Sigmoid colon (tissue), 4 donors: ENCODE results near the gene PLTP.

Experiments
- POLR2A ChIP-seq, 2 donors: fragments of 450-650 bp; IDR thresholded peaks; one replicate each; pipeline ENCODE4 v1.6.1; 2016; ENCODE audit warnings: antibody characterized with exemption in 2 of 2, mild to moderate bottlenecking in 2 of 2, moderate library complexity in 2 of 2
- POLR2AphosphoS5 ChIP-seq, 4 donors: sonication (generic); formaldehyde crosslinking; IDR thresholded peaks; one replicate each; pipeline ENCODE4 v1.6.1; 2017; ENCODE audit warnings: antibody characterized with exemption in 4 of 4
- TF ChIP-seq, protein P1 (sequence below), 4 experiments: fragments of 450-650 bp in 3 of 4; fragments of 200-600 bp in 1 of 4; IDR thresholded peaks; one replicate each; pipeline ENCODE4 v1.5.1; 2016 to 2019; ENCODE audit warnings: antibody characterized with exemption in 4 of 4, mild to moderate bottlenecking in 3 of 4, moderate library complexity in 2 of 4

DNA sequence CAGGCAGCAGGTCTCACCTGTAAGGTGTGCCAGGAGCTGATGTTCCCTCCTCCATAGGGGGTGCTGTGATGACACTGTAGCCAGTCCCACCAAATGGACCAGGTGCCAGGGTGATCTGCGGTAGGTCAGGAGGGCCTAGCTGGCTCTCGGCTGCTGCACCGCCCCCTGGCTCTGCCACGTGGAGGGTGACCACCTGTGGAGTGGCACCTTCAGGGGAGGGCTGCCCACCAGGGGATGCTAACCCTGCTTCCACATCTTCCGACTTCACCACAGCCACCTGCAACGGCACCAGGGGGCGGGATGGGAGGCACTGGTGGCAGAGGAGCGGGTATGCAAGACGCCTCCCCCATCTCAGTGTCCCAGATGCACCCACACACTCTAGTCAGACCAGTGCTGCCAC lies 41.7 kb upstream of the PLTP start:
- no peak for TF ChIP-seq POLR2A (IDR thresholded peaks at IDR 0.05)
- TF ChIP-seq POLR2AphosphoS5 (IDR thresholded peaks at IDR 0.05) = no peak
- TF ChIP-seq, protein P1, sequence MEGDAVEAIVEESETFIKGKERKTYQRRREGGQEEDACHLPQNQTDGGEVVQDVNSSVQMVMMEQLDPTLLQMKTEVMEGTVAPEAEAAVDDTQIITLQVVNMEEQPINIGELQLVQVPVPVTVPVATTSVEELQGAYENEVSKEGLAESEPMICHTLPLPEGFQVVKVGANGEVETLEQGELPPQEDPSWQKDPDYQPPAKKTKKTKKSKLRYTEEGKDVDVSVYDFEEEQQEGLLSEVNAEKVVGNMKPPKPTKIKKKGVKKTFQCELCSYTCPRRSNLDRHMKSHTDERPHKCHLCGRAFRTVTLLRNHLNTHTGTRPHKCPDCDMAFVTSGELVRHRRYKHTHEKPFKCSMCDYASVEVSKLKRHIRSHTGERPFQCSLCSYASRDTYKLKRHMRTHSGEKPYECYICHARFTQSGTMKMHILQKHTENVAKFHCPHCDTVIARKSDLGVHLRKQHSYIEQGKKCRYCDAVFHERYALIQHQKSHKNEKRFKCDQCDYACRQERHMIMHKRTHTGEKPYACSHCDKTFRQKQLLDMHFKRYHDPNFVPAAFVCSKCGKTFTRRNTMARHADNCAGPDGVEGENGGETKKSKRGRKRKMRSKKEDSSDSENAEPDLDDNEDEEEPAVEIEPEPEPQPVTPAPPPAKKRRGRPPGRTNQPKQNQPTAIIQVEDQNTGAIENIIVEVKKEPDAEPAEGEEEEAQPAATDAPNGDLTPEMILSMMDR (IDR thresholded peaks at IDR 0.05) = no peak
